GM19324 (cell line): ENCODE data around the gene NCF2.

ENCODE experiments used
- ATAC-seq: cut with Tn5 transposase; IDR thresholded peaks from one replicate; pipeline ENCODE4 v1.9.1; 2021; ENCODE audit warnings: mild to moderate bottlenecking, moderate library complexity; ENCODE audit not compliant: unreplicated experiment, low FRiP score

The NCF2 gene

DNA sequence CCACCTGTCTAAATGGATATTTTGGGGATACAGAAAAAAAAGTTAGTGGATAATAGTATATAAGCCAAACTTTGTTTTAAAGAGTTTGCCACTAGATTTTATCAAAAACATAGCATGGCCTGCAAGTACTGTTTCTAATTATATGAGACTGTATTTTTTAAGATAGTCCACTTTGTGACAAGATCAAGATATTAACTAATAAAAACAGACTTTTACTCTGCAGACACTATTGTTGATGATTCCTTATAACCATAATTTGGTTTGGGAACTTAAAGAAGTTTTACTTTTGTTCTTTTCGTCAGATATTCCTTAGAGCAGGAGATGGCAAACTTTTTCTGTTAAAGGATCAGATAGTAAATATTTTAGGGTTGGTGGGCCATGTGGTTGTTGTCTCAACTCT is 81.6 kb downstream of the NCF2 start:
- ATAC-seq: no peak

DNA sequence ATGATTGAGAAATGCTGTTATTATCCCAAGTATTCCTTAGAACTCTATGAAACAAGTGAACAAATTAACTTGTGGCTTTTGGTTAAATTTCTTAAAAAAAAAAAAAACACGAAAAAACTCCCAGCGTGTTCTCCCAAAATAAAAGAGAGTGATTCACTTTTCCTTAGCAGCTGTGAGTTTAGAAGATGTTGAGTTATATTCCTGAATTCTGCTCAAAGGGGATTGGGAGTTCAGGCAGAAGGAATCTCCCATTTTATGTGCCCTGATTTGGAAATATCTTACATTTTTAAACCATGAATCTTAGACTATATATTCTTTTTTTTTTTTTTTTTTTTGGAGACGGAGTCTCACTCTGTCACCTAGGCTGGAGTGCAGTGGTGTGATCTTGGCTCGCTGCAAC is 83.7 kb downstream of the NCF2 start:
- no peak for ATAC-seq
